Measurements from ENCODE around the gene FBXO2.

The FBXO2 gene

GRCh38 chr1:11654137-11654938 is at the start of gene FBXO2, which contains the start of gene FBXO44:
Gene FBXO2 (minus strand): TSS chr1:11654429. CDS start chr1:11654340, 89 bp downstream.
Gene FBXO44 (plus strand): TSS chr1:11654877. CDS start chr1:11655836, 959 bp downstream.
- DNase-seq = no peak

GRCh38 chr1:11703357-11704193 is 49.3 kb upstream of the FBXO2 start:
- DNase-seq = no peak

GRCh38 chr1:11701981-11702803 is 48.0 kb upstream of the FBXO2 start:
- DNase-seq = no peak

GRCh38 chr1:11701551-11701961 is 47.3 kb upstream of the FBXO2 start:
- DNase-seq = no peak

- DNase-seq = no peak
Measured at GRCh38 chr1:11700601-11701467, 46.6 kb upstream of the FBXO2 start.

GRCh38 chr1:11697893-11698210 is 43.6 kb upstream of the FBXO2 start:
- no peak for DNase-seq

- DNase-seq = no peak
Measured at GRCh38 chr1:11697188-11697892, 43.1 kb upstream of the FBXO2 start.

GRCh38 chr1:11695861-11696260 is 41.6 kb upstream of the FBXO2 start:
- no peak for DNase-seq

- DNase-seq = no peak
Measured at GRCh38 chr1:11693917-11694316, 39.7 kb upstream of the FBXO2 start.

GRCh38 chr1:11693024-11693590 is 38.9 kb upstream of the FBXO2 start:
- DNase-seq = no peak

- no peak for DNase-seq
Measured at GRCh38 chr1:11691928-11692711, 37.9 kb upstream of the FBXO2 start.

GRCh38 chr1:11691302-11691914 is 37.2 kb upstream of the FBXO2 start, which contains the start of gene DRAXIN:
Gene DRAXIN (plus strand): TSS chr1:11691710. CDS start chr1:11706259, 14,549 bp downstream.
- no peak for DNase-seq

- DNase-seq = no peak
Measured at GRCh38 chr1:11690397-11691301, 36.4 kb upstream of the FBXO2 start.

- no peak for DNase-seq
Measured at GRCh38 chr1:11688506-11688905, 34.3 kb upstream of the FBXO2 start.

- no peak for DNase-seq
Measured at GRCh38 chr1:11685210-11685752, 31.1 kb upstream of the FBXO2 start.

- no peak for DNase-seq
Measured at GRCh38 chr1:11684070-11684469, 29.8 kb upstream of the FBXO2 start.

- no peak for DNase-seq
Measured at GRCh38 chr1:11682799-11683198, 28.6 kb upstream of the FBXO2 start.

- DNase-seq = no peak
Measured at GRCh38 chr1:11682287-11682771, 28.1 kb upstream of the FBXO2 start.
